HG03469 (cell line): ENCODE data around the gene NR1D2.
A peak's percentile ranks its signal among the peaks of the same experiment; 100 is the strongest.

Experiments
- ATAC-seq: cut with Tn5 transposase; IDR thresholded peaks from one replicate; pipeline ENCODE4 v1.9.1; 2021; ENCODE audit warnings: mild to moderate bottlenecking, moderate library complexity, moderate number of reproducible peaks; ENCODE audit not compliant: unreplicated experiment

NR1D2 gene

GRCh38 chr3:23928524-23928923 lies 16.6 kb upstream of the NR1D2 start:
- ATAC-seq: no peak

GRCh38 chr3:23931597-23931996 lies 13.5 kb upstream of the NR1D2 start:
- ATAC-seq: no peak

GRCh38 chr3:23932571-23932970 lies 12.5 kb upstream of the NR1D2 start:
- no peak for ATAC-seq

GRCh38 chr3:23934253-23934652 lies 10.8 kb upstream of the NR1D2 start:
- no peak for ATAC-seq

- no peak for ATAC-seq
These were observed 7.8 kb upstream of the NR1D2 start for GRCh38 chr3:23937296-23937695.

GRCh38 chr3:23938688-23939087 lies 6.4 kb upstream of the NR1D2 start:
- no peak for ATAC-seq

GRCh38 chr3:23940775-23941174 lies 4.3 kb upstream of the NR1D2 start:
- ATAC-seq: no peak

- ATAC-seq: no peak
These were observed 3.6 kb upstream of the NR1D2 start for GRCh38 chr3:23941440-23941839.

GRCh38 chr3:23942546-23942945 lies 2.5 kb upstream of the NR1D2 start:
- no peak for ATAC-seq

- ATAC-seq: no peak
These were observed 891 bp upstream of the NR1D2 start for GRCh38 chr3:23944007-23944783.

GRCh38 chr3:23945663-23945912 lies 502 bp downstream of the NR1D2 start:
- ATAC-seq: no peak

- ATAC-seq: peak; percentile 54
These were observed 1.0 kb downstream of the NR1D2 start for GRCh38 chr3:23945913-23946687.

- ATAC-seq: no peak
These were observed 3.7 kb downstream of the NR1D2 start for GRCh38 chr3:23948761-23949160.

GRCh38 chr3:23949784-23950183 lies 4.7 kb downstream of the NR1D2 start:
- no peak for ATAC-seq

- peak; percentile 25 for ATAC-seq
These were observed 5.2 kb downstream of the NR1D2 start for GRCh38 chr3:23950293-23950692.

- no peak for ATAC-seq
These were observed 7.6 kb downstream of the NR1D2 start for GRCh38 chr3:23952646-23953045.

- ATAC-seq: no peak
These were observed 8.4 kb downstream of the NR1D2 start for GRCh38 chr3:23953523-23953922.

- no peak for ATAC-seq
These were observed 9.1 kb downstream of the NR1D2 start for GRCh38 chr3:23954144-23954543.

GRCh38 chr3:23956701-23957100 lies 11.6 kb downstream of the NR1D2 start:
- ATAC-seq: no peak

GRCh38 chr3:23959135-23959900 lies 14.2 kb downstream of the NR1D2 start:
- no peak for ATAC-seq

- no peak for ATAC-seq
These were observed 15.6 kb downstream of the NR1D2 start for GRCh38 chr3:23960649-23961048.

- no peak for ATAC-seq
These were observed 16.0 kb downstream of the NR1D2 start for GRCh38 chr3:23961066-23961465.
